Pancreas (tissue), 10 donors: ENCODE measurements around the gene KRT40. TPM values are rescaled to one million over a fixed set of nuclear protein-coding genes. Genes with fewer than 3 reads are reported as not detected.

Experiments used
- ATAC-seq, 4 donors: fragments of 200-7000 bp; cut with Tn5 transposase; one replicate each; pipeline versions ENCODE4 v1.8.0 to v1.9.1; 2020; ENCODE audit warnings: mild to moderate bottlenecking in 4 of 4, moderate library complexity in 4 of 4
- DNase-seq, 6 donors: peaks; one replicate each; pipeline ENCODE4 v3.0.0-alpha.2; 2020
- FAIRE-seq: peaks from 2 replicates; lab custom pipeline; 2012; peaks lifted over from hg19 to GRCh38; lab: Jason Lieb, UNC
- H3K27ac ChIP-seq, 4 donors: fragments of 200-600 bp; sonication (generic); 1 replicate in 3 of 4; 2 replicates in 1 of 4; pipeline versions ENCODE4 v1.5.0 to v1.8.0; 2020
- H3K27me3 ChIP-seq, 4 donors: fragments of 200-600 bp; one replicate each; pipeline ENCODE4 v1.8.0; 2021
- H3K36me3 ChIP-seq, 3 donors: fragments of 200-600 bp; sonication (generic) in 1 of 3; one replicate each; pipeline versions ENCODE4 v1.5.0 to v1.8.0; 2020 to 2021
- H3K4me1 ChIP-seq, 3 donors: fragments of 200-600 bp; one replicate each; pipeline ENCODE4 v1.8.0; 2021
- H3K4me3 ChIP-seq, 4 donors: fragments of 200-600 bp; sonication (generic) in 2 of 4; one replicate each; pipeline versions ENCODE4 v1.5.0 to v1.8.0; 2020 to 2021
- H3K9me3 ChIP-seq, 4 donors: fragments of 200-600 bp; one replicate each; pipeline ENCODE4 v1.8.0; 2021
- whole genome bisulfite sequencing, 2 donors: extraction: QIAGEN DNeasy Blood & Tissue Kit; methylation state at CpG; one replicate each; pipeline ENCODE4 v1.1.7; 2013; 5-methylcytosine and 5-hydroxymethylcytosine counted together
- intact Hi-C, 3 donors: fragments of 100-400 bp; cut with DNase I; formaldehyde crosslinking; loops; one replicate each; pipeline versions ENCODE4 v1.11.1 to v1.14.2; 2022
- polyA plus RNA-seq, 2 donors: library from polyadenylated mRNA; stranded (reverse); fragments of 200-250 nt; gene quantifications; one replicate each; pipeline ENCODE4 v1.2.3, GENCODE V29; 2013
- total RNA-seq, 6 donors: library from RNA; stranded (reverse); fragmentation: NEBNext Ultra II Directional in 4 of 6; extraction: Animal tissue kit (Norgen Biotek cat#: 25700) in 4 of 6; gene quantifications; one replicate each; pipeline versions ENCODE4 v1.2.1 to v1.2.4, GENCODE V29; 2021 to 2023
- TF ChIP-seq, protein P1 (sequence below), 4 donors: fragments of 200-600 bp; sonication (generic) in 3 of 4; IDR thresholded peaks; one replicate each; pipeline versions ENCODE4 v1.5.0 to v1.8.0; 2021; ENCODE audit warnings: antibody characterized with exemption in 4 of 4
- donor health status: healthy with polysubstance abuse.
- donor health status: DM: no; HTN: no; CAD: no; lungs with moderate emphysema.
- donor health status: DM: no; HTN: no; CAD: no.
- donor health status: control.
- donor health status: control.
- donor health status: Bipolar disorder and iron deficiency.
- donor health status: DM: yes; HTN: yes; CAD: no.
- donor health status: DM: no; HTN: no; CAD: no.
- donor health status: DM: no; HTN: no; CAD: no.
- donor health status: DM: yes; HTN: yes; CAD: no.

The KRT40 gene
- total and polyA plus RNA-seq, 8 donors = 0.09 to 1.0 (median 0.24) TPM; not detected in 3

DNA sequence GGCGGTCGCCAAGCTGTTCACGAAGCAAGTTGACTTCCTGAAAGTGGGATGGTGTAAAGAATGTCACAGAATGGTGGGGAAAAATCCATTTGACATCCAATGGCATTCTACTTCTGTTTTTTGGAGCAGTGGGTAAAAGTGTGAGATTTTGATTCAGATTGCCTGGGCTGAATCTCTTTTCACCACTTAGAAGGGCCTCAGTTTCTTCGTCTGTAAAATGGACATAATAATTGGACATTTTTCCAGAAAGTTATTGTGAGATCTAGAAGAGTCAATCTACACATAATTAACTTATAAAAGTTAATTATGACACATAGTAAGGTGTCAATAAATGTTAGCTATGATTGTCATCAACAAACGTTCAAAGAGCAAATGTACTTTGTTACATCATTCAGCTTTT lies 3.0 kb downstream of the KRT40 start:
- ATAC-seq = no peak
- Histone ChIP-seq H3K4me3 (no peak overlapping the region), H3K9me3 (no peaks in the 10 kb centered on the region), H3K36me3 (no peaks in the 10 kb centered on the region), H3K27me3 (peaks cover 0 to 4% (median 0%) of the 10 kb centered on the region in 4 donors), H3K27ac (no peak overlapping the region), H3K4me1 (peaks cover 0 to 9% (median 0%) of the 10 kb centered on the region in 3 donors)
- no peak for DNase-seq
- WGBS, 2 donors = 49 to 54% methylated on average over 5 of the region's 5 CpGs
- TF ChIP-seq, protein P1, sequence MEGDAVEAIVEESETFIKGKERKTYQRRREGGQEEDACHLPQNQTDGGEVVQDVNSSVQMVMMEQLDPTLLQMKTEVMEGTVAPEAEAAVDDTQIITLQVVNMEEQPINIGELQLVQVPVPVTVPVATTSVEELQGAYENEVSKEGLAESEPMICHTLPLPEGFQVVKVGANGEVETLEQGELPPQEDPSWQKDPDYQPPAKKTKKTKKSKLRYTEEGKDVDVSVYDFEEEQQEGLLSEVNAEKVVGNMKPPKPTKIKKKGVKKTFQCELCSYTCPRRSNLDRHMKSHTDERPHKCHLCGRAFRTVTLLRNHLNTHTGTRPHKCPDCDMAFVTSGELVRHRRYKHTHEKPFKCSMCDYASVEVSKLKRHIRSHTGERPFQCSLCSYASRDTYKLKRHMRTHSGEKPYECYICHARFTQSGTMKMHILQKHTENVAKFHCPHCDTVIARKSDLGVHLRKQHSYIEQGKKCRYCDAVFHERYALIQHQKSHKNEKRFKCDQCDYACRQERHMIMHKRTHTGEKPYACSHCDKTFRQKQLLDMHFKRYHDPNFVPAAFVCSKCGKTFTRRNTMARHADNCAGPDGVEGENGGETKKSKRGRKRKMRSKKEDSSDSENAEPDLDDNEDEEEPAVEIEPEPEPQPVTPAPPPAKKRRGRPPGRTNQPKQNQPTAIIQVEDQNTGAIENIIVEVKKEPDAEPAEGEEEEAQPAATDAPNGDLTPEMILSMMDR (IDR thresholded peaks at IDR 0.05) = no peak
- intact Hi-C loops = no loop called here
- no peak for FAIRE-seq

- WGBS, 2 donors = 32 to 42% methylated on average over 8 of the region's 8 CpGs
- Histone ChIP-seq H3K4me1 (peaks cover 0 to 9% (median 0%) of the 10 kb centered on the region in 3 donors), H3K27ac (no peak overlapping the region), H3K9me3 (no peaks in the 10 kb centered on the region), H3K27me3 (peaks cover 0 to 4% (median 0%) of the 10 kb centered on the region in 4 donors), H3K36me3 (no peaks in the 10 kb centered on the region), H3K4me3 (no peak overlapping the region)
- TF ChIP-seq, protein P1 (IDR thresholded peaks at IDR 0.05) = no peak
- ATAC-seq (peak in 2 of 4 donors; percentile 12 to 44), DNase-seq (no peak), FAIRE-seq (no peak)
- intact Hi-C loops = no loop called here
These were observed 3.5 kb downstream of the KRT40 start for GRCh38 chr17:40980596-40980995.

DNA sequence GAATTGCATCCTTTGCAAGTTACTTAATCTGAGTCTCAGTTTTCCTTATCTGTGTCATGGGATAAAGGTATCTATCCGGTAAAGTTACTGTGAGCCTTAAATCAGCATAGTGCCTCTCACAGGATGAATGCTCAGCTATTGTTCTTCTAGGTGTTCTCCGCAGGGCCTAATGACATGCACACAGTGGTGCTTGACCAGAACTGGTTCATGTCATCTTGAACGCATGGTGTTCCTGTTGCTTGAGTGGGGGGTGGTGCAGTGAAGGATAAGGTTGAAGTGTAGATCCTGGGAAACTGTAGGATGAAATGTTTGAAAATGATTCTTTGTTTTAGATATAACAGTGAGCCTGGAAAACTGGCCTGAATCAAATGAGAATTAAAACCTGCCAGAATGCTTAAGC lies 4.0 kb downstream of the KRT40 start:
- no peak for DNase-seq
- Histone ChIP-seq H3K4me3 (no peak overlapping the region), H3K9me3 (no peaks in the 10 kb centered on the region), H3K27me3 (peaks cover 0 to 4% (median 0%) of the 10 kb centered on the region in 4 donors), H3K36me3 (no peaks in the 10 kb centered on the region), H3K4me1 (peaks cover 0 to 9% (median 0%) of the 10 kb centered on the region in 3 donors), H3K27ac (no peak overlapping the region)
- TF ChIP-seq, protein P1 (IDR thresholded peaks at IDR 0.05) = no peak
- WGBS, 2 donors = 82 to 87% methylated on average over 3 of the region's 3 CpGs
- no peak for ATAC-seq
- no peak for FAIRE-seq
- intact Hi-C loops = no loop called here

DNA sequence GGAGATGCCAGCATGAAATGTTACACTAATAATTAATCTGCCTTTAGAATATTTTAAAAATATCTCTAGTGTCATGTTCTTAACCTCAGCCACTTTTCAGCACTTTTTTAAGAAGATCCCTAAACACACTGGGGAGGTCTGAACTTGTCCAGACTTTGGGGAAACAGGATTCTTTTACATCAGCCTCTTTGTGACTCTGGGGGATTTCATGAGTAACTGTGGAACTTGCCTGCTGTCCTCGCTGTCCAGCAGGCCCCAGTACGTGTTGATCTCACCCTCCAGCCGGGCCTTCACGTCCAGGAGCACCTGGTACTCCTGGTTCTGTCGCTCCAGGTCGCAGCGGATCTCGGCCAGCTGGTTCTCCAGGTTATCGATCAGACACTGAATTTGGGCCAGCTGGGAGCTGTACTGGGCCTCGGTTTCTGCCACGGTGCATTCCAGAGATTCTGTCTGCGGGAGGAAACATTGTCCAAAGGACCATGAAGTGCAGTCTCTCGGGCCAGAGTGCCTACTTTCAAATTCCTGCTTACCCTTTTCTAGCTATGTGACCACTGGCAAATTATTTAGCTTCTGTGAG lies 5.5 kb downstream of the KRT40 start:
- no peak for FAIRE-seq
- WGBS, 2 donors = 32 to 34% methylated on average over 13 of the region's 13 CpGs
- H3K4me1 ChIP-seq = peaks cover 0 to 9% (median 0%) of the 10 kb centered on the region in 3 donors
- no peaks in the 10 kb centered on the region for H3K9me3 ChIP-seq
- peak in 4 of 6 donors; percentile 61 to 80 (median 64) for DNase-seq
- H3K4me3 ChIP-seq = no peak overlapping the region
- TF ChIP-seq, protein P1 (IDR thresholded peaks at IDR 0.05) = no peak
- intact Hi-C loops = no loop called here
- no peaks in the 10 kb centered on the region for H3K36me3 ChIP-seq
- H3K27me3 ChIP-seq = peaks cover 0 to 4% (median 0%) of the 10 kb centered on the region in 4 donors
- H3K27ac ChIP-seq = peak overlapping the region; percentile 6 to 60 (median 36)
- peak; percentile 46 to 85 (median 70) for ATAC-seq

GRCh38 chr17:40975516-40975915 lies 8.6 kb downstream of the KRT40 start:
- TF ChIP-seq, protein P1 (IDR thresholded peaks at IDR 0.05) = no peak
- FAIRE-seq (no peak), DNase-seq (no peak), ATAC-seq (no peak)
- H3K9me3 ChIP-seq = no peaks in the 10 kb centered on the region
- no peaks in the 10 kb centered on the region for H3K36me3 ChIP-seq
- no peak overlapping the region for H3K27ac ChIP-seq
- peaks cover 0 to 9% (median 0%) of the 10 kb centered on the region in 3 donors for H3K4me1 ChIP-seq
- intact Hi-C loops = no loop called here
- no peak overlapping the region for H3K4me3 ChIP-seq
- H3K27me3 ChIP-seq = peaks cover 0 to 4% (median 0%) of the 10 kb centered on the region in 4 donors
